Stimulated activated naive CD8-positive, alpha-beta T cell treated with anti-CD3 and anti-CD28 coated beads, Interleukin-15, amount 100 ng/mL, for 72 hours (primary cell): ENCODE results near the gene C12orf76.
"Not testable (repeated sequence)": the region's sequence is repeated elsewhere in the genome, so short reads cannot be mapped to it uniquely, and the experiment has no call there.

ENCODE experiments used
- ATAC-seq: fragments of 150-1000 bp; cut with Tn5 transposase; 2 replicates; pipeline ENCODE4 v1.10.0; 2021; ENCODE audit warnings: mild to moderate bottlenecking, moderate library complexity
- DNase-seq, 2 donors: peaks; one replicate each; pipeline ENCODE4 v3.0.0; 2021 to 2022
- H3K27ac Mint-ChIP-seq, 2 donors: one replicate each; pipeline ENCODE4 v1.8.0; 2022; ENCODE audit warnings: mild to moderate bottlenecking in 2 of 2, mixed read lengths in 2 of 2, moderate library complexity in 2 of 2
- H3K27me3 Mint-ChIP-seq: one replicate; pipeline ENCODE4 v1.8.0; 2022; ENCODE audit warnings: mixed read lengths
- H3K4me1 Mint-ChIP-seq: one replicate; pipeline ENCODE4 v1.8.0; 2022; ENCODE audit warnings: mild to moderate bottlenecking, mixed read lengths
- H3K4me3 Mint-ChIP-seq, 2 donors: one replicate each; pipeline ENCODE4 v1.8.0; 2022; ENCODE audit warnings: mild to moderate bottlenecking in 2 of 2, mixed read lengths in 2 of 2, moderate library complexity in 1 of 2
- H3K9me3 Mint-ChIP-seq, 2 donors: one replicate each; pipeline ENCODE4 v1.8.0; 2022; ENCODE audit warnings: mixed read lengths in 2 of 2

Gene C12orf76, protein sequence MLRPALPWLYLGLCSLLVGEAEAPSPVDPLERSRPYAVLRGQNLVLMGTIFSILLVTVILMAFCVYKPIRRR

GRCh38 chr12:110048242-110049027, at the start of gene C12orf76:
C12orf76 (minus strand) TSS chr12:110048522; CDS start chr12:110048495, 27 bp downstream.
- Mint-ChIP-seq H3K27me3 (no peaks in the 10 kb centered on the region), H3K27ac (peak within 1 kb of the TSS; percentile 87 to 96), H3K4me3 (peak within 1 kb of the TSS; percentile 87 to 97), H3K4me1 (peaks cover 34% of the 10 kb centered on the region), H3K9me3 (no peaks in the 10 kb centered on the region)
- ATAC-seq = peak; percentile 100
- peak; percentile 84 to 92 for DNase-seq

DNA sequence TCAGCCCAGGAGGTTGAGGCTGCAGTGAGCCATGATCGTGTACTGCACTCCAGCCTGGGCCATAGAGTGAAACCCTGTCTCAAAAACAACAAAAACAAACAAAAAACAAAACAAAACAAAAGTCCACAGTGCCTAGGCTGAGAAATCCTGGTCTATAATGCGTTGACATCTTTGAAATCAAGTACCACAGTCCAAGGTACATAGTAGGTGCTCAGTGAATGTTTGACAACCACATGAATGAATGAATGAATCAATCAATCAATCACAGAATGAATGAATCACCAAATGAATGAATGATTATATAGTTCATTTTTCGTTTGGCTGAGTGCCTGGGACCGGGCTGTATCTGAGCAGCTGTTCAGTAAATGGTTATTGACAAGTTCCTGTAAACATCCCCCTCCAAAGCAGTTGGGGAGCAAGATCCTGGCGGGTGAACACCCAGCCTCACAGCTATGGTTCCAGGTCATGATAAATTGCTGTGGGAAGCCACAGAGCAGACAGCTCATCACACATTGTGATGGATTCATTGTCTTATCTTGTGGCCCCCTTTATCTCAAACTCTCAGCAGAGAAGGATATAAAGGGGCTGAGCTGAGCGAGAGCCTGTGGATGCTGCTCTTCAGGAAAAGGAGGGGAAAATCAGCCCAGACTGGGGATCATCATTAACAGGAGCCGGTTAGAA, 45.4 kb upstream of the C12orf76 start:
- no peaks in the 10 kb centered on the region for H3K4me1 Mint-ChIP-seq
- no peak overlapping the region for H3K4me3 Mint-ChIP-seq
- H3K27me3 Mint-ChIP-seq = peaks cover 21% of the 10 kb centered on the region
- H3K27ac Mint-ChIP-seq = no peak overlapping the region
- no peaks in the 10 kb centered on the region for H3K9me3 Mint-ChIP-seq
- no peak for DNase-seq
- ATAC-seq = no peak

GRCh38 chr12:110091136-110091711, 42.9 kb upstream of the C12orf76 start:
- H3K4me3 Mint-ChIP-seq = no peak overlapping the region
- no peaks in the 10 kb centered on the region for H3K4me1 Mint-ChIP-seq
- no peaks in the 10 kb centered on the region for H3K9me3 Mint-ChIP-seq
- no peak for ATAC-seq
- H3K27ac Mint-ChIP-seq = peak overlapping the region in 1 of 2 donors; percentile 10
- peaks cover 21% of the 10 kb centered on the region for H3K27me3 Mint-ChIP-seq
- DNase-seq = no peak

- ATAC-seq (no peak), DNase-seq (no peak)
- H3K27me3 Mint-ChIP-seq = peaks cover 21% of the 10 kb centered on the region
- no peaks in the 10 kb centered on the region for H3K9me3 Mint-ChIP-seq
- H3K4me1 Mint-ChIP-seq = no peaks in the 10 kb centered on the region
- H3K27ac Mint-ChIP-seq = no peak overlapping the region
- no peak overlapping the region for H3K4me3 Mint-ChIP-seq
Observed at GRCh38 chr12:110090266-110091135, 42.2 kb upstream of the C12orf76 start.

GRCh38 chr12:110088936-110089335, 40.6 kb upstream of the C12orf76 start:
- Mint-ChIP-seq H3K27me3 (peaks cover 21% of the 10 kb centered on the region), H3K4me3 (no peak overlapping the region), H3K9me3 (no peaks in the 10 kb centered on the region), H3K4me1 (no peaks in the 10 kb centered on the region), H3K27ac (no peak overlapping the region)
- DNase-seq = no peak
- no peak for ATAC-seq

GRCh38 chr12:110088216-110088615, 39.9 kb upstream of the C12orf76 start:
- H3K27ac Mint-ChIP-seq, H3K9me3 Mint-ChIP-seq, H3K4me3 Mint-ChIP-seq, H3K4me1 Mint-ChIP-seq, DNase-seq, ATAC-seq: not testable (repeated sequence)
- peaks cover 17% of the 10 kb centered on the region for H3K27me3 Mint-ChIP-seq

- DNase-seq = no peak
- peaks cover 3% of the 10 kb centered on the region for H3K27me3 Mint-ChIP-seq
- peaks cover 0 to 5% of the 10 kb centered on the region in 2 donors for H3K9me3 Mint-ChIP-seq
- H3K27ac Mint-ChIP-seq = no peak overlapping the region
- H3K4me1 Mint-ChIP-seq = peaks cover 14% of the 10 kb centered on the region
- H3K4me3 Mint-ChIP-seq = no peak overlapping the region
- no peak for ATAC-seq
Observed at GRCh38 chr12:110084314-110085015, 36.1 kb upstream of the C12orf76 start.

- Mint-ChIP-seq H3K4me3 (no peak overlapping the region), H3K4me1 (peaks cover 28% of the 10 kb centered on the region), H3K9me3 (peaks cover 0 to 5% of the 10 kb centered on the region in 2 donors), H3K27ac (peak overlapping the region; percentile 36 to 54), H3K27me3 (no peaks in the 10 kb centered on the region)
- ATAC-seq = no peak
- DNase-seq = no peak
Observed at GRCh38 chr12:110080410-110080809, 32.1 kb upstream of the C12orf76 start.

GRCh38 chr12:110079477-110080400, 31.4 kb upstream of the C12orf76 start:
- Mint-ChIP-seq H3K4me1 (peaks cover 33% of the 10 kb centered on the region), H3K9me3 (peaks cover 0 to 5% of the 10 kb centered on the region in 2 donors)

DNA sequence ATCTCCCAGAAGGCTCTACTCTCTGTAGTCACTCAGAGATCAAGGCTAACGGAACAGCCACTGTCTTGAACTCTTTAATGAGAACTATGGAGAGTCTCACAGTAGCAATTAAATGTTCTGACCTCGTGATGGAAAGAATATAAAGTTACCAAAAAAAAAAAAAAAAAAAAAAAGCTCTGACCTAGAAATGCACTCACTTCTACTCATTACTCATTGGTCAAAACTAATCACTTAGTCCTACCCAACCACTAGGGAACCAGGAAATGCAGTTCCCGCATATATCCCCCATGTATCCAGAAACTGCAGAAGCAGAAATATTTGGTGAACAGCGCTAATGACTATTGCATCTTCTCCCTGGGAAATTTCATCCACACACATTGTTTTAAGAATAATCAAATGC, 29.5 kb upstream of the C12orf76 start:
- no peak for ATAC-seq
- Mint-ChIP-seq H3K4me3 (no peak overlapping the region), H3K9me3 (peaks cover 0 to 5% of the 10 kb centered on the region in 2 donors), H3K4me1 (peaks cover 50% of the 10 kb centered on the region), H3K27me3 (no peaks in the 10 kb centered on the region), H3K27ac (peak overlapping the region in 1 of 2 donors; percentile 51)
- no peak for DNase-seq

More at GRCh38 chr12:110079477-110080400, 31.4 kb upstream of the C12orf76 start:
- DNase-seq (peak; percentile 61 to 78), ATAC-seq (peak; percentile 94)
- no peaks in the 10 kb centered on the region for H3K27me3 Mint-ChIP-seq
- peak overlapping the region; percentile 89 to 91 for H3K27ac Mint-ChIP-seq
- H3K4me3 Mint-ChIP-seq = peak overlapping the region; percentile 56 to 72

DNA sequence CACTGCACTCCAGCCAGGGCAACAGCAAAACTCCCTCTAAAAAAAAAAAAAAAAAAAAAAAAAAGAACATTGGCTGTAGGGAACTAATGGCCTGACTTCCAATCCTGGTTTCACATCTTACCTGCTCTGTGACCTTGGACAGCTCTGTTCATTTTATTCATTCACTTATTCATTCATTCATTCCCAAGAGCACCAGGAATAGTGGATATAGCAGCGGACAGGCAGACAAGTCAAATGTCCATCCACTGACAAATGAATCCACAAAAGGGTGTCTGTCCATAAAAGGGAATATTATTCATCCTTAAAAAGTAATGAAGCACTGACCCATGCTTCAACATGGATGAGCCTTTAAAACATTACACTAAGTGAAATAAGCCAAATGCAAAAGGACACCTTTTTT, 27.6 kb upstream of the C12orf76 start:
- Mint-ChIP-seq H3K9me3 (peaks cover 0 to 5% of the 10 kb centered on the region in 2 donors), H3K4me1 (peaks cover 64% of the 10 kb centered on the region), H3K4me3 (no peak overlapping the region), H3K27ac (no peak overlapping the region), H3K27me3 (no peaks in the 10 kb centered on the region)
- ATAC-seq (no peak), DNase-seq (no peak)

- Mint-ChIP-seq H3K27me3 (no peaks in the 10 kb centered on the region), H3K4me3 (no peak overlapping the region), H3K27ac (no peak overlapping the region), H3K4me1 (peaks cover 48% of the 10 kb centered on the region), H3K9me3 (no peaks in the 10 kb centered on the region)
- DNase-seq = no peak
- no peak for ATAC-seq
Observed at GRCh38 chr12:110074089-110074488, 25.8 kb upstream of the C12orf76 start.

- H3K27me3 Mint-ChIP-seq = no peaks in the 10 kb centered on the region
- H3K9me3 Mint-ChIP-seq = no peaks in the 10 kb centered on the region
- H3K4me1 Mint-ChIP-seq = peaks cover 42% of the 10 kb centered on the region
- ATAC-seq (peak; percentile 67), DNase-seq (peak; percentile 14 to 29)
- H3K27ac Mint-ChIP-seq = peak overlapping the region; percentile 41 to 69
- peak overlapping the region; percentile 80 to 87 for H3K4me3 Mint-ChIP-seq
Observed at GRCh38 chr12:110073049-110073831, 24.9 kb upstream of the C12orf76 start.
